Head of caudate nucleus (tissue), 42 donors: ENCODE results near the gene CATSPERB.
"Not testable (repeated sequence)": the region's sequence is repeated elsewhere in the genome, so short reads cannot be mapped to it uniquely, and the experiment has no call there.

Source experiments
- DNase-seq, 42 donors: peaks; one replicate each; pipeline versions ENCODE4 v3.0.0 to v3.0.0-alpha.2; 2020 to 2021; ENCODE audit warnings: mixed read lengths in 7 of 42
- intact Hi-C: fragments of 100-400 bp; cut with DNase I; formaldehyde crosslinking; loops from one replicate; pipeline ENCODE4 v1.15.0; 2022

CATSPERB gene

DNA sequence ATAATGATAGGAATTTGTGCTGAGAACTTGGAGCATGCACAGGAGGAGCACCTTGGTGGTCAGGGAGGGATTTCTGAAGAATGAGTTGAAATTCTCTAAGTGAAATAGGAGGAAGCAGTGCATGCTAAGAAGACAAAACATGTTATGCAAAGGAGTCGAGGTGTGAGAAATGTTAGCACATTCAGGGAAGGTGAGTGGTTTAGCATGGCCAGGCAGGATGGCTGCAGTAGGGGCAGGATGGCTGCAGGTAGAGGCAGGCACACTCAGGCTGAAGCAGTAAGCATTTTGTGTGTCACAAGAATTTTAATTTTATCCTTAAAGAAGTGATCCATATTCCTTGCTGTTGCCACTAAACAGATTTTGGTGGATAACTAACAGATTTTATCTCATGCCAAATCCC lies 46.3 kb downstream of the CATSPERB start:
- intact Hi-C loops = no loop called here
- DNase-seq = no peak

DNA sequence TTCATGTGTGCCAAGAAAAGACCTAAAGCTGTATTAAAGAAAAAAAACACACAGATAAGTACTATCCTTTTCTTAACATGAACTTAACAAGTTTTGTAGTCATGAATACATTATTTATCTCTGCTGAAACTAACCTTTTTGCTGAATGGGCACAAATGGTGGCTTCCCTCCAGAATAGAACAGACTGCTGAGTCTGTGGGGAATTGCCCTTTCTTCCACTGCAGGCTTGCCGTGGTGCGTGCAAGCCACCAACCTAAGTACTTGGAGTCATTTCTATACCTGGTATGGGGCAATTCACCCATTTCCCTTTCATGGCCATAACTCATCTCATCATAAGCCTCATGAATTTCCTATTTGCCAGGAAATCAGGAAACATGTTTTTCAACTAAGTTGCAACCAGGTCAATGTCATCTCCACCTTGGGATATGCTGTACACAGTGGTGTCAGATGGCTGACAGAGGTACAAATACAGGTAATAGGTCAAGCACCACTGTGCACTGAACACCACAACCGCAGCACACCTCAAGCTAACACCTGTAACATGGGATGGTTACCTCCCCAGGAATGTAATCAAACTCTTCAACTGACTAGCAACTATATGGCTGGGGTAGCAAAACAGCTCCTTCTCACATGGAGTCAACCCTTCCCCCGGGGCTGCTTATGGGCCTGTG lies 49.9 kb downstream of the CATSPERB start:
- no peak for DNase-seq
- intact Hi-C loops = no loop called here

DNA sequence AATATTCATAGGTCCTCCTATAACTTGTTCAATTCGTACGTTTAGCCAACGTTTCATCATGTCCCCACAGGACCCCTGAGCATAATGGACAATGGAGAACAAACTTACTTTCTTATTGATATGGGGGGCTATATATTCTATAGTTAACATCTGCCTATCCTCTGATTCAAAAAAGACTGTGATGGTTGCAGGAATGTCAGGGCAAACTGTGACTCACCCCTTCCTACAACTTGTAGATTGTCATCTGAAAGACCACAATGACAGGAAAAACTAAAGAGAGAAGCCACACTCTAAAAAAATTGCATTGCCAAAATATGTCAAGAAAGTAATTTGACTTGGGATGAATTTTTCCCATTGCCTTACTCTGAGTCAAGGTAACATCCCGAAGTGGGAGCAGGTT lies 50.8 kb downstream of the CATSPERB start:
- intact Hi-C loops = no loop called here
- no peak for DNase-seq

DNA sequence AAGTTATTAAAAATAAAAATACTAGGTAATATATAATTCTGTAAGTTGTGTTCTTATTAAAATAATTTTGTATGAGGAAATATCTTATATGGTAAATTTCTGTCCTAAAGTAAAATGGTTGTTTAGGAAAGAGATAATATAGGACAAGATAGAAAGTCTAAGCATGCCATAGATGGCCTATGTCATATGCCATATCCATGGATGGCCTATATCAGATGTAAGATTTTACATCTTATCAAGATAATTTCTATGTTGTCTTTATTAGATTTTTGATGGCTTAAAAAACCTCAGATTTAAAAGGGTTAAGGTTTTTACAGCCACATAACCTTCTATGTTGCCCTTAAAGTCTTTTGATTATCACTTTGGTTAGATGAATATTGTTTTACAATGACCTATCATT lies 52.6 kb downstream of the CATSPERB start:
- no peak for DNase-seq
- intact Hi-C loops = no loop called here

DNA sequence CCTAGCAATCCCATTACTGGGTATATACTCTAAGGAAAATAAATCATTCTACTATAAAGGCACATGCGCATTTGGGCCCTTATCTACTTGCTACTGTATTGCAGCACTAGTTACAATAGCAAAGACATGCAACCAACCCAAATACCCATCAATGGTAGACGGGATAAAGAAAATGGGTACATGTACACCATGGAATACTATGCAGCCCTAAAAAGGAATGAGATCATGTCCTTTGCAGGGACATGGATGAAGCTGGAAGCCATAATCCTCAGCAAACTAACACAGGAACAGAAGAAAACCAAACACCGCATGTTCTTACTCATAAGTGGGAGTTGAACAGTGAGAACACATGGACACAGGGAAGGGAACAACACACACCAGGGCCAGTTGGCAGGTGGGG lies 54.2 kb downstream of the CATSPERB start:
- DNase-seq, intact Hi-C loops: not testable (repeated sequence)

DNA sequence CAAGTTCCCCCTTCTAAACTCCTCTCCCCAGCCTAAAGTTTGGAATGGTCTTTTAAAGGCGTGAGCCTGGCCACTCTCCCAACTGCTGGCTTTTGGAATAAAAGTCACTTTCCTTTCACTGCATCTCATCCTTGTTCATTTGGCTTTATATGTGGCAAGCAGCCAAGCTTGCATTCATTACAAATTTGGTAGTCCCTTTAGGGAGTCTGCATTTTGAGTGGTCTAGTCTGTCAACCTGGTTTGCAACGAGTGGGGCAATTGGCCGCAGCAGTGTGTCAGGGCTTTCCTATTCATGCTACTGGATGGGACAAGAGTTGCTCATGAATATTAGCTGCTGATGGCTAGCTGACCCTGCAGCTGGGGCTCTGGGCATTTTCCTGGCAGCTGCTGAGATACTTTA lies 57.0 kb downstream of the CATSPERB start:
- DNase-seq = peak in 1 of 42 donors; percentile 2
- intact Hi-C loops = no loop called here

DNA sequence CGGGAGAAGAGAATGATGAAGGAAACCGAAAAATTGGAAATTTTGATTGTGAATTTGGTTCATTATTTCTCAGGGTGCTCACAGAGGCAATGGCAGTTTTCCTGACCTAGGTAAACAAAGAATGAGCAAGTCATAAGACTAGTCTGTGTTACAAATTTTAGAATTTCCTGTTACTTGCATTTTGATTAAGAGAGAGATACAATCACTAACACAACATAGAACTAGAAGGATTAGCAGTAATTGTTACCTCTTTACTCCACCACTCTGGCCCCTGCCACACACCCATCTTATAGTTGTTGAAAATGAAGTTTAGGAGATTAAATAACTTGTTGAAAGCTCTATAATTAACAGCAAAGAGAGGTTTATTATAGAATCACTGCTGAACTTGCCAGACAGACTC lies 62.0 kb downstream of the CATSPERB start:
- DNase-seq = no peak
- intact Hi-C loops = no loop called here

DNA sequence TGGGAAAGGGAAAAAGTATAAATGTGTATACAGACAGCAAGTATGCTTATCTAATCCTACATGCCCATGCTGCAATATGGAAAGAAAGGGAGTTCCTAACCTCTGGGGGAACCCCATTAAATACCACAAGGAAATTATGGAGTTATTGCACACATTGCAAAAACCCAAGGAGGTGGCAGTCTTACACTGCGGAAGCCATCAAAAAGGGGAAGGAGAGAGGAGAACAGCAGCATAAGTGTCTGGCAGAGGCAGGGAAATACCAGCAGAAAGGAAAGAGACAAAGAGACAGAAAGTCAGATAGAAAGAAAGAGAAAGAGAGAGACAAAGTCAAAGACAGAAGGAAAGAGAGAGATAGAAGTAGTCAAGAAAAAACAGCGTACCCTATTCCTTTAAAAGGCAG lies 64.8 kb downstream of the CATSPERB start:
- DNase-seq, intact Hi-C loops: not testable (repeated sequence)

DNA sequence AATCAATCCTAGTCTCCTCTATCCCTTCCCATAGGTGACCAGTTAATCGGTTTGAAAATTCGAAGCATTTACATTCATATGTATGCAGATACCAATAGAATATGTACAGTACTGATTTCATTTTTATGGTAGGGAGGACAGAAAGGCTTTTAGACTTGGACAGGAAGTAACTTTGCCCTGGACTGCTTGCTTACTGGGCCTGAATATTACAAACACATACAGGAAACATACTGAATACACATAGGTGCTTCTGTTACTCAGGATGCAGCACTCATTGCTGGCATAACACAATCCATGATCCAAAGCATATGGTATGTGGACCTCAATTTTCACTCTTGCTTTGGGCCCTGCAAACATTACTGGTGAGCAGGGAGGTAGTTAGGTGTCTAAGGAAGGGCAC lies 71.1 kb downstream of the CATSPERB start:
- DNase-seq = no peak
- intact Hi-C loops = no loop called here

DNA sequence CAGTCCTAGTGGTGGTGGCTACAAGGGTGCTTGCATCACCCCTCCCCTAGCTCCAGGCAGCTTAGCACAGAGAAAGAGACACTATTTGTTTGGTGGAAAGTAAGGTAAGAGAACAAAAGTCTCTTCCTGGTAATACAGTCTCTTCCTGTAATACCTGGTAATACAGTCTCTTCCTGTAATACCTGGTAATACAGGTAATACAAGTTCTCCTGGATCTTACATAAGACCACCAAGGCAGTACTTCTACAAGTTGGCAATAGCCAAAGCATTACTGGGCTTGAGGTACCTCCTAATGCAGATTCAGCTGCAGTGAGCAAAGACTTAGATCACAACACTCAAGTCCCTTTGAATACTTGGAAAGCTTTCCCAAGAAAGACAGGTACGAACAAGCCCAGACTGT lies 77.0 kb downstream of the CATSPERB start:
- intact Hi-C loops = no loop called here

DNA sequence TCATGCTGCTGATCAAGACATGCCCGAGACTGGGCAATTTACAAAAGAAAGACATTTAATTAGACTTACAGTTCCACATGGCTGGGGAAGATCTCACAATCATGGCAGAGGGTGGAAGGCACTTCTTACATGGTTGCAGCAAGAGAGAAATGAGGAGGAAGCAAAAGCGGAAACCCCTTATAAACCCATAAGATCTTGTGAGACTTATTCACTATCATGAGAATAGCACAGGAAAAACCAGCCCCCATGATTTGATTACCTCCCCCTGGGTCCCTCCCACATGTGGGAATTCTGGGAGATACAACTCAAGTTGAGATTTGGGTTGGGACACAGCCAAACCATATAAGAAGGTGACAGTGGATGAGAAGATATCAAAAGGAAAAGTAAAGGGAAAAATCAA lies 78.4 kb downstream of the CATSPERB start:
- no peak for DNase-seq
- intact Hi-C loops = no loop called here

More for the DNA sequence above, 77.0 kb downstream of the CATSPERB start:
- no peak for DNase-seq

DNA sequence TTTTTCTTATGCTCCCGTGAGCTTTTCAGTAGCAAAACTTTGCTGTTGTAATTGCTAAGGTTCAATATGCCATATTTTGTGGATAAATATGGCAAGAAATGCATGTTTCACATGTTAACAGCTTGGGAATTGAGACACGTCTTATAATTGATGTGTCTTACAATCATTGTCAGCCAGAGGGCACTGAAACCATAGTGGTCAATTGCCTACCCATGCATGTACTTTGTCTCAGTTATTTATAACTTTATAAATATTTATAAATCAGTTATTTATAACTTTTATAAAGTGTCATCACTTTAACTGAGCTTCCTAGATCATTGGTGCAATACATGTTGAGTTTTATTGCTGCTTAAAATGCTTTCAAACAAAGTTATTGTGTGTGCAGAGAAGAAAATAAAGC lies 82.0 kb downstream of the CATSPERB start:
- DNase-seq = peak in 12 of 42 donors; percentile 4 to 68 (median 15)
- intact Hi-C loops = loop anchor here (5.0 kb wide), 1 partner anchor 262 kb away; no protein-coding TSS in a partner anchor

DNA sequence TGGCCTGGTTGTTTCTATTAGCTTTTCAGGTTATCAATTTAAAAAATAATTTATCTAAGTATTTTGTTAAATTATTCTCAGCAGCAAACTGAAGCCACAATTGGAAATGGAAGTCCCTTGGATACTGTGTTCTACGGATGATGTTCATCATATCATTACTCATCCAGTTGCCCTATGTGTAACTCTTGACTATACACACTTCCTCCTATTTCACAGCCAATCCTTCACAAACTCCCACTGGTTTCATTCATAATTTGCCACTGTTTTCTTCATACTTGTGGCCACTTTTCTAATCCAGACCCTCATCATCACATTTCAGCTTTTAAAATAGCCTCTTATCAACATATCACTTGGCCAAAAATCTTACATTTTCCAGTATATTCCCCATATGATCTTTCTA lies 84.0 kb downstream of the CATSPERB start:
- DNase-seq = no peak
- intact Hi-C loops = loop anchor here (5.0 kb wide), 1 partner anchor 264 kb away; no protein-coding TSS in a partner anchor

DNA sequence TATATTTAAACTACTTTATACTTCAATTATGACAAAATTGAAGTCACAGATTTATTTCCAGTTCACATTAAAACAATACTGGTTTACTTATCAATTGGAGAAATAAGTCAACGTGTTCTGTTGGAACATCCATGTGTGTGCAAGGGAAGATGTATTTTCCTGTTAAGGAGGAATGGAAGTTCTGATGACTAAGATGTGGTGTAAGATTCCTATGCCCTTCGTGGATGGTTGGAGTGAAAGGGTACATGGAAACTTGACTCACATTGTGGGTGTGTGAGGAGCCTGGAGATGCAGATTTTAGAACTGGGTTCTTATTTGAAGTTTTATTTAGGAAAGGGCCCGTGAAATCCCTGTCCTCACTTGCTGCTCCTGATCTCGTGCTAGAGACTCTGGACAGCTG lies 95.3 kb downstream of the CATSPERB start:
- intact Hi-C loops = no loop called here

DNA sequence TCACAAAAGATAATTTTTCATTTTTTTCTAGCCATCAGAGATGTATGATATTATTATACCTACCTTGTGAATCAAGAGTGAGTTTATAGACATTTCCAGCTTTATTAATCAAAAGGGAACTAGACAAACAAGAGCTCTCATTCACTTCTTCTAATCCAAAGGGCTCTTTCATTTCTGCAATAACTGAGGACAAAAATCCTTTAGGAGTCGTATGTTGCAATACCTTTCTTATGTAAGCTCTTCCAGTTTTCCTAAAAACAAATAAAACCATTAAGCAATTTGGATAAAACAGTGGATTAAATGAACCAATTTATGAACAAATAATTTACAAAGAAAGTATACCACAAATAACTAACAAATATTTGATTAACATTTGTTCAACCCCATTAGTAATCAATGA lies 107.1 kb downstream of the CATSPERB start:
- intact Hi-C loops = no loop called here

More for the DNA sequence above, 95.3 kb downstream of the CATSPERB start:
- no peak for DNase-seq

DNA sequence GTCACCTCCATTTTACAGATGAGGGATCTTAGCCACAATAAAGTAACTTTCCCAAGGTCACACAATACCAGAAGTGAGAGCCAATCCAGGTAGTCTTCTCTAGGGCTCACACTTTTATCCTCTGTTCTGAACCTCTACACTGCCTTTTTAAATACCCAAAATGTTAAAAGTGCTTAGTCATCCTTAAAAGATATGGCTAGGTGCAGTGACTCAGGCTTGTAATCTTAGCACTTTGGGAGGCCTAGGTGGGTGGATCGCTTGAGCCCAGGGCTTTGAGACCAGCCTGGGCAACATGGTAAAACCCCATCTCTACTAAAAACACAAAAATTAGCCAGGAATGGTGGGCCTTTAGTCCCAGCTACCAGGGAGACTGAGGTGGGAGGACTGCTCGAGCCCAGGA lies 117.7 kb downstream of the CATSPERB start:
- intact Hi-C loops = no loop called here
- no peak for DNase-seq

More for the DNA sequence above, 107.1 kb downstream of the CATSPERB start:
- no peak for DNase-seq

DNA sequence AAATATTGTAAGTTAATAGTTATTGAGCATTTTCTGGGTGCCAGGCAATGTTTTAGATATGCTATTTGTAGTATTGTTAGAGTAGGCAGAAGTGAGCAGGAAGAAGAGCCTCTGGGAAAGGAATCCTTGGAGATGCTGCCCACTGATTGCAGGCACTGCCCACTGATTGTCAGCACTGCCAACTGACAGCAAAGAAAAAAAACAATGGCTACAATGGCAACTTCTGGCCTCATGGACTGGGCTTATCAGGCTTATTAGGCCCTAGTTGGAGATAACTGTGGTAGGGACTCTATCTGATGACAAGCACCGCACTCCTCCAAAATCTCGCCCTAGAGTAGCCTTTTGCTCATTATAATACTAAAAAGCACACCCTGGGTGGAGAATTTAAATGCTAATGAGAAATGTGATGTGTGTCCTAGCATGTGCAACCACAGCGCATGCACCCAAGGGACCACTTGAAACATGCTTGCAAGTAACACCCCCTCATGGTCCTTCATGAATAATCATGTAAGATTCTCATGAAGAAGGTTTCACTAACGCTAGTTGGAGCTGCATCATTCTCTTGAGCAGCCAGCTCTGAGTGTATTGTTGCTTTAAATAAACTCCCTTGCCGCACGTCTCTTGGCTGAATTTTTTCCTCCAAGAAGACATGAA lies 118.3 kb downstream of the CATSPERB start:
- intact Hi-C loops = no loop called here
- DNase-seq = no peak

DNA sequence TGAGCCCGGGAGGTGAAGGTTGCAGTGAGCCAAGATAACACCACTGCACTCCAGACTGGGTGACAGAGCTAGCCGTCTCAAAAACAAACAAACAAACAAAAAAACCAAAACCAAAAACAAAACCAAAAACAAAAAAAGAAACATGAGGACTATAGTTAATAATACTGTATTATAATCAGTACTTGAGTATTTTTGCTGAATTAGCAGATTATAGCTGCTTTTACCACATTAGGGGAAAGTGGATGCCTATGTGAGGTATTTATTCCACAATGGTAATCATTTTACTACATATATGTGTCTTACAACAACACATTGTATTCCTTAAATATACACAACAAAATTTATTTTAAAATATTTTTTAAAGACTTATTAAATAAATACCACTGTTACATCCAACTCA lies 120.4 kb downstream of the CATSPERB start:
- DNase-seq = no peak
- intact Hi-C loops = no loop called here

DNA sequence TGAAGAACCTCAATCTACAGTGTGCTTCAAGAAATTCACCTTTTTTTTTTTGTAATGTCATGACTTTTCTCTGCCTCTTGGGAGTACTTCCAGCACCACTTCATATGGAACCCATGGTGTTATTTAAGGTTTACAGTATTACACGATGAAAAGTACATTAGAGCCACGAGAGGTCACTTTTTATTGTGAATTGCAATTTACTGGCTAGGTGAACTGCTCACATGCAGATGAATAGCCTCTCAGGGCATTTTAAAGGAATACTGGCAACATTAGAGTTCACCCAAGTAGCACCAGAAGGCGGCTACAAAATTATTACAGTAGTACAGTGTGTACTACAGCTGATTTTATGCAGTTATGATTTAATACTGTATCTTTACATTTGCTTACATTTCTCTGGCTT lies 122.7 kb downstream of the CATSPERB start:
- intact Hi-C loops = no loop called here
- DNase-seq = no peak

DNA sequence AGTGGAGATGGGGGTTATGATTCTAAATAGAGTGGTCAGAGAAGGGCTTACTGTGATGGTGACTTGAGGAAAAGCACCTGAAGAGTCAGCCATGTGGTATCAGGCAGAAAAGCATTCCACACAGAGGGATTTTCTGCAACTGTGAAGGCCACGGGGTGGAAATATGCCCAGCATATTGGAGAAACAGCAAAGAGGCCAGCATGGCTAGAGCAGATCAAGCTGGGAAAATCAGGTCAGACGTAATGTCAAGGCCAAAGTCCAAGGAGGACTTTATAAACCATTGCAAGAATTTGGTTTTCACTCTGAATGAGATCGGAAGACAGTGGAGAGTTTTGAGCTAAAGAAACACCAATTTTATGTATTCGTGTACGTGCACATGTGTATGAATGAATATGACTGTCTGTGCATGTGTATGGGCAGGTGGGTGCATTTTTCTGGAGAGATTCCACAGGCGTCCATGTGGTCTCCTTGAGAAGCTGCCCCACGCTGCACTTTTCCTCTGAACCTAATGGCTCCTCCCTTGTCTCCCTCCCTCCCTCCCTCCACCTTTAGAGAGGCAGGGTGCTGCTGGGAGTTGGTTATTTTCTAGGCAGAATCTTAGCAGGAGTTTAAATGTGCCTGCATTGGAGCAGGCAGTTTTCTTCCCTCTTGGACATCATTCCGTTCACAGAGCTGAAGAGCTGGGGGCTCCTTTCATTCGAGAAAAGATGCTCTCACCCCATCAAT lies 124.4 kb downstream of the CATSPERB start:
- intact Hi-C loops = no loop called here
- no peak for DNase-seq
